ENCODE measurements around the gene C16orf96.

Gene C16orf96

GRCh38 chr16:4520913-4521312 is 35.2 kb upstream of the C16orf96 start:
- H3K27ac ChIP-seq (replicated peaks; ENCODE audit: low read length) = no peak overlapping the region

GRCh38 chr16:4522051-4522581 is 34.0 kb upstream of the C16orf96 start:
- H3K4ac ChIP-seq (ENCODE audit: low read length) = no peak overlapping the region
- H2BK5ac ChIP-seq (ENCODE audit: low read length) = no peak overlapping the region
- no peaks in the 10 kb centered on the region for H3K9me3 ChIP-seq (replicated peaks in 1 of 2; ENCODE audit: control insufficient read depth in 2 of 2, insufficient read depth in 1 of 2, low read depth in 1 of 2, low read length in 2 of 2)
- peaks cover 2 to 15% of the 10 kb centered on the region in 2 donors for H3K4me1 ChIP-seq (ENCODE audit: control insufficient read depth in 2 of 2, insufficient read depth in 1 of 2, low read depth in 1 of 2, low read length in 2 of 2)
- H3K4me3 ChIP-seq (ENCODE audit: low read length in 2 of 2) = no peak overlapping the region
- peaks cover 8% of the 10 kb centered on the region for H3K79me1 ChIP-seq (ENCODE audit: low read depth, low read length)
- H3K36me3 ChIP-seq (replicated peaks in 1 of 2; ENCODE audit: control insufficient read depth in 2 of 2, insufficient read depth in 2 of 2, low read length in 2 of 2) = peaks cover 5 to 30% of the 10 kb centered on the region in 2 donors
- peak overlapping the region; percentile 3 for H2AK5ac ChIP-seq (ENCODE audit: low read depth, low read length)
- H2BK15ac ChIP-seq (ENCODE audit: low read length) = no peak overlapping the region
- no peak overlapping the region for H3K4me2 ChIP-seq (ENCODE audit: insufficient read depth, low read length, poor library complexity, severe bottlenecking)
- H3K23ac ChIP-seq (ENCODE audit: low read depth, low read length, poor library complexity) = no peak overlapping the region
- H3K14ac ChIP-seq (ENCODE audit: low read length) = no peak overlapping the region
- H4K91ac ChIP-seq (ENCODE audit: low read depth, low read length, poor library complexity) = no peak overlapping the region
- no peak overlapping the region for H4K8ac ChIP-seq (ENCODE audit: low read depth, low read length)
- H2BK12ac ChIP-seq (ENCODE audit: low read length) = no peak overlapping the region
- no peak overlapping the region for H2BK120ac ChIP-seq (ENCODE audit: low read depth, low read length)
- H3K27me3 ChIP-seq (ENCODE audit: control insufficient read depth in 3 of 3, insufficient read depth in 3 of 3, low read depth in 1 of 3, low read length in 3 of 3) = no peaks in the 10 kb centered on the region
- DNase-seq (ENCODE audit: low spot score) = no peak
- peak overlapping the region; percentile 12 for H3K18ac ChIP-seq (ENCODE audit: low read length)
- no CpG with 5 or more reads among the region's 8 CpGs for WGBS, 2 donors (ENCODE audit: extremely low coverage in 2 of 2, insufficient read length in 2 of 2, insufficient replicate concordance in 1 of 2)
- no peak overlapping the region for H2AFZ ChIP-seq (ENCODE audit: low read length)
- peak overlapping the region; percentile 27 for H3K27ac ChIP-seq (replicated peaks; ENCODE audit: low read length)
- no peak overlapping the region for H3K9ac ChIP-seq (ENCODE audit: low read depth, low read length, poor library complexity)

More at GRCh38 chr16:4520913-4521312, 35.2 kb upstream of the C16orf96 start:
- Histone ChIP-seq H2BK120ac (ENCODE audit: low read depth, low read length) (no peak overlapping the region), H3K23ac (ENCODE audit: low read depth, low read length, poor library complexity) (no peak overlapping the region), H2BK5ac (ENCODE audit: low read length) (no peak overlapping the region), H3K27me3 (ENCODE audit: control insufficient read depth in 3 of 3, insufficient read depth in 3 of 3, low read depth in 1 of 3, low read length in 3 of 3) (no peaks in the 10 kb centered on the region), H3K14ac (ENCODE audit: low read length) (no peak overlapping the region), H2BK15ac (ENCODE audit: low read length) (no peak overlapping the region), H4K91ac (ENCODE audit: low read depth, low read length, poor library complexity) (no peak overlapping the region), H2AK5ac (ENCODE audit: low read depth, low read length) (no peak overlapping the region), H3K9ac (ENCODE audit: low read depth, low read length, poor library complexity) (peak overlapping the region; percentile 32), H3K9me3 (replicated peaks in 1 of 2; ENCODE audit: control insufficient read depth in 2 of 2, insufficient read depth in 1 of 2, low read depth in 1 of 2, low read length in 2 of 2) (no peaks in the 10 kb centered on the region), H3K36me3 (replicated peaks in 1 of 2; ENCODE audit: control insufficient read depth in 2 of 2, insufficient read depth in 2 of 2, low read length in 2 of 2) (peaks cover 5 to 29% of the 10 kb centered on the region in 2 donors), H3K4me2 (ENCODE audit: insufficient read depth, low read length, poor library complexity, severe bottlenecking) (no peak overlapping the region), H3K18ac (ENCODE audit: low read length) (no peak overlapping the region), H2AFZ (ENCODE audit: low read length) (no peak overlapping the region), H3K4ac (ENCODE audit: low read length) (no peak overlapping the region), H4K8ac (ENCODE audit: low read depth, low read length) (no peak overlapping the region), H2BK12ac (ENCODE audit: low read length) (no peak overlapping the region), H3K4me1 (ENCODE audit: control insufficient read depth in 2 of 2, insufficient read depth in 1 of 2, low read depth in 1 of 2, low read length in 2 of 2) (peaks cover 2 to 15% of the 10 kb centered on the region in 2 donors), H3K79me1 (ENCODE audit: low read depth, low read length) (peaks cover 8% of the 10 kb centered on the region), H3K4me3 (ENCODE audit: low read length in 2 of 2) (no peak overlapping the region)
- no peak for DNase-seq (ENCODE audit: low spot score)
- WGBS, 2 donors (ENCODE audit: extremely low coverage in 2 of 2, insufficient read length in 2 of 2, insufficient replicate concordance in 1 of 2) = no CpG with 5 or more reads among the region's 7 CpGs

GRCh38 chr16:4523686-4524085 is 32.5 kb upstream of the C16orf96 start:
- no peak overlapping the region for H3K4me2 ChIP-seq (ENCODE audit: insufficient read depth, low read length, poor library complexity, severe bottlenecking)
- no peak overlapping the region for H2BK12ac ChIP-seq (ENCODE audit: low read length)
- no peak for DNase-seq (ENCODE audit: low spot score)
- no peak overlapping the region for H2BK5ac ChIP-seq (ENCODE audit: low read length)
- no peaks in the 10 kb centered on the region for H3K27me3 ChIP-seq (ENCODE audit: control insufficient read depth in 3 of 3, insufficient read depth in 3 of 3, low read depth in 1 of 3, low read length in 3 of 3)
- peaks cover 7% of the 10 kb centered on the region for H3K79me1 ChIP-seq (ENCODE audit: low read depth, low read length)
- WGBS, 2 donors (ENCODE audit: extremely low coverage in 2 of 2, insufficient read length in 2 of 2, insufficient replicate concordance in 1 of 2) = no CpG with 5 or more reads among the region's 4 CpGs
- H4K91ac ChIP-seq (ENCODE audit: low read depth, low read length, poor library complexity) = no peak overlapping the region
- H3K36me3 ChIP-seq (replicated peaks in 1 of 2; ENCODE audit: control insufficient read depth in 2 of 2, insufficient read depth in 2 of 2, low read length in 2 of 2) = peaks cover 5 to 30% of the 10 kb centered on the region in 2 donors
- no peak overlapping the region for H3K14ac ChIP-seq (ENCODE audit: low read length)
- no peak overlapping the region for H2BK15ac ChIP-seq (ENCODE audit: low read length)
- no peaks in the 10 kb centered on the region for H3K9me3 ChIP-seq (replicated peaks in 1 of 2; ENCODE audit: control insufficient read depth in 2 of 2, insufficient read depth in 1 of 2, low read depth in 1 of 2, low read length in 2 of 2)
- no peak overlapping the region for H3K4ac ChIP-seq (ENCODE audit: low read length)
- H3K9ac ChIP-seq (ENCODE audit: low read depth, low read length, poor library complexity) = no peak overlapping the region
- no peak overlapping the region for H2BK120ac ChIP-seq (ENCODE audit: low read depth, low read length)
- no peak overlapping the region for H3K27ac ChIP-seq (replicated peaks; ENCODE audit: low read length)
- H2AFZ ChIP-seq (ENCODE audit: low read length) = no peak overlapping the region
- H3K23ac ChIP-seq (ENCODE audit: low read depth, low read length, poor library complexity) = no peak overlapping the region
- no peak overlapping the region for H4K8ac ChIP-seq (ENCODE audit: low read depth, low read length)
- no peak overlapping the region for H2AK5ac ChIP-seq (ENCODE audit: low read depth, low read length)
- no peak overlapping the region for H3K18ac ChIP-seq (ENCODE audit: low read length)
- peaks cover 2 to 15% of the 10 kb centered on the region in 2 donors for H3K4me1 ChIP-seq (ENCODE audit: control insufficient read depth in 2 of 2, insufficient read depth in 1 of 2, low read depth in 1 of 2, low read length in 2 of 2)
- H3K4me3 ChIP-seq (ENCODE audit: low read length in 2 of 2) = no peak overlapping the region

GRCh38 chr16:4524571-4524970 is 31.6 kb upstream of the C16orf96 start:
- H3K4me3 ChIP-seq (ENCODE audit: low read length in 2 of 2) = no peak overlapping the region
- H2BK15ac ChIP-seq (ENCODE audit: low read length) = no peak overlapping the region
- H4K91ac ChIP-seq (ENCODE audit: low read depth, low read length, poor library complexity) = no peak overlapping the region
- no peak overlapping the region for H3K4me2 ChIP-seq (ENCODE audit: insufficient read depth, low read length, poor library complexity, severe bottlenecking)
- no peak overlapping the region for H3K27ac ChIP-seq (replicated peaks; ENCODE audit: low read length)
- H3K4me1 ChIP-seq (ENCODE audit: control insufficient read depth in 2 of 2, insufficient read depth in 1 of 2, low read depth in 1 of 2, low read length in 2 of 2) = peaks cover 2 to 15% of the 10 kb centered on the region in 2 donors
- H3K9me3 ChIP-seq (replicated peaks in 1 of 2; ENCODE audit: control insufficient read depth in 2 of 2, insufficient read depth in 1 of 2, low read depth in 1 of 2, low read length in 2 of 2) = no peaks in the 10 kb centered on the region
- H3K14ac ChIP-seq (ENCODE audit: low read length) = no peak overlapping the region
- no peak overlapping the region for H2BK120ac ChIP-seq (ENCODE audit: low read depth, low read length)
- no peak overlapping the region for H2BK12ac ChIP-seq (ENCODE audit: low read length)
- H2AK5ac ChIP-seq (ENCODE audit: low read depth, low read length) = no peak overlapping the region
- no peaks in the 10 kb centered on the region for H3K27me3 ChIP-seq (ENCODE audit: control insufficient read depth in 3 of 3, insufficient read depth in 3 of 3, low read depth in 1 of 3, low read length in 3 of 3)
- DNase-seq (ENCODE audit: low spot score) = no peak
- no peak overlapping the region for H2AFZ ChIP-seq (ENCODE audit: low read length)
- no peak overlapping the region for H3K4ac ChIP-seq (ENCODE audit: low read length)
- H3K79me1 ChIP-seq (ENCODE audit: low read depth, low read length) = peaks cover 7% of the 10 kb centered on the region
- H3K18ac ChIP-seq (ENCODE audit: low read length) = no peak overlapping the region
- no peak overlapping the region for H3K23ac ChIP-seq (ENCODE audit: low read depth, low read length, poor library complexity)
- peaks cover 5 to 31% of the 10 kb centered on the region in 2 donors for H3K36me3 ChIP-seq (replicated peaks in 1 of 2; ENCODE audit: control insufficient read depth in 2 of 2, insufficient read depth in 2 of 2, low read length in 2 of 2)
- H3K9ac ChIP-seq (ENCODE audit: low read depth, low read length, poor library complexity) = no peak overlapping the region
- H4K8ac ChIP-seq (ENCODE audit: low read depth, low read length) = no peak overlapping the region
- H2BK5ac ChIP-seq (ENCODE audit: low read length) = no peak overlapping the region
